Mesothelial cell of epicardium (in vitro differentiated cells): Measurements from ENCODE around the gene ZNF91. TPM values are rescaled to one million over a fixed set of nuclear protein-coding genes. Genes with fewer than 3 reads are reported as not detected.

Experiments
- DNase-seq, 2 experiments: peaks; one replicate each; pipeline ENCODE4 v3.0.0; 2021; ENCODE audit warnings: low spot score in 2 of 2; ENCODE audit not compliant: unreplicated experiment in 2 of 2
- H3K27ac Mint-ChIP-seq: 2 replicates; pipeline ENCODE4 v1.8.0; 2021; ENCODE audit warnings: mixed read lengths
- H3K27me3 Mint-ChIP-seq: 2 replicates; pipeline ENCODE4 v1.8.0; 2021; ENCODE audit warnings: low read depth, mixed read lengths
- H3K36me3 Mint-ChIP-seq: 2 replicates; pipeline ENCODE4 v1.8.0; 2021; ENCODE audit warnings: mixed read lengths
- H3K4me1 Mint-ChIP-seq: 2 replicates; pipeline ENCODE4 v1.8.0; 2021; ENCODE audit warnings: mixed read lengths
- H3K4me3 Mint-ChIP-seq: 2 replicates; pipeline ENCODE4 v1.8.0; 2021; ENCODE audit warnings: mild to moderate bottlenecking, moderate library complexity, mixed read lengths
- H3K9me3 Mint-ChIP-seq: 2 replicates; pipeline ENCODE4 v1.8.0; 2021; ENCODE audit warnings: mixed read lengths
- total RNA-seq: library from RNA; stranded (reverse); gene quantifications from 3 replicates; pipeline ENCODE4 v1.2.1, GENCODE V29; 2021
- TF ChIP-seq, protein P1 (sequence below): fragments of 200-600 bp; sonication (generic); IDR thresholded peaks from one replicate; pipeline ENCODE4 v1.5.0; 2021; ENCODE audit warnings: antibody characterized with exemption; ENCODE audit not compliant: unreplicated experiment

ZNF91 gene
- total RNA-seq, 1 donor from 2014 or later = 169 TPM

DNA sequence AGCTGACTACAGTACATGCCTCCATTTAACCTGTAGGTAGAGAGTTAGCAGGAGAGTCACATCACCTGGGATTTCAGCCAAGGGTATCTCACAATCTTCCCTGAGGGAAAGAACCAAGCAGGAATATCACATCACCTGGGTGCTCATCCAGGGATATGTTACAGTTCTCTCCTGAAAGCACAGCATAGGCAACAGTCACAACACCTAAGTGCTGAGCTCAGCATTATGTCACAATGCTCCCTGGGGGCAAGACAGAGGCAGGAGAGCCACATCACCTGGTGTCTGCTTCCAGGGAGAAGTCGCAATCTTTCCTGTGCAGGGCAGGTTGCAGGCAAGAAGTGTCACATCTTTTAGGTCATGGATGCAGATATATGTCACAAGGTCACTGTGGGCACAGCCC is 9.4 kb upstream of the ZNF91 start:
- no peak overlapping the region for H3K4me3 Mint-ChIP-seq
- no peaks in the 10 kb centered on the region for H3K36me3 Mint-ChIP-seq
- H3K27ac Mint-ChIP-seq = no peak overlapping the region
- H3K4me1 Mint-ChIP-seq = peaks cover 3% of the 10 kb centered on the region
- TF ChIP-seq, protein P1, sequence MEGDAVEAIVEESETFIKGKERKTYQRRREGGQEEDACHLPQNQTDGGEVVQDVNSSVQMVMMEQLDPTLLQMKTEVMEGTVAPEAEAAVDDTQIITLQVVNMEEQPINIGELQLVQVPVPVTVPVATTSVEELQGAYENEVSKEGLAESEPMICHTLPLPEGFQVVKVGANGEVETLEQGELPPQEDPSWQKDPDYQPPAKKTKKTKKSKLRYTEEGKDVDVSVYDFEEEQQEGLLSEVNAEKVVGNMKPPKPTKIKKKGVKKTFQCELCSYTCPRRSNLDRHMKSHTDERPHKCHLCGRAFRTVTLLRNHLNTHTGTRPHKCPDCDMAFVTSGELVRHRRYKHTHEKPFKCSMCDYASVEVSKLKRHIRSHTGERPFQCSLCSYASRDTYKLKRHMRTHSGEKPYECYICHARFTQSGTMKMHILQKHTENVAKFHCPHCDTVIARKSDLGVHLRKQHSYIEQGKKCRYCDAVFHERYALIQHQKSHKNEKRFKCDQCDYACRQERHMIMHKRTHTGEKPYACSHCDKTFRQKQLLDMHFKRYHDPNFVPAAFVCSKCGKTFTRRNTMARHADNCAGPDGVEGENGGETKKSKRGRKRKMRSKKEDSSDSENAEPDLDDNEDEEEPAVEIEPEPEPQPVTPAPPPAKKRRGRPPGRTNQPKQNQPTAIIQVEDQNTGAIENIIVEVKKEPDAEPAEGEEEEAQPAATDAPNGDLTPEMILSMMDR = no peak
- H3K27me3 Mint-ChIP-seq = no peaks in the 10 kb centered on the region
- DNase-seq = no peak
- no peaks in the 10 kb centered on the region for H3K9me3 Mint-ChIP-seq

DNA sequence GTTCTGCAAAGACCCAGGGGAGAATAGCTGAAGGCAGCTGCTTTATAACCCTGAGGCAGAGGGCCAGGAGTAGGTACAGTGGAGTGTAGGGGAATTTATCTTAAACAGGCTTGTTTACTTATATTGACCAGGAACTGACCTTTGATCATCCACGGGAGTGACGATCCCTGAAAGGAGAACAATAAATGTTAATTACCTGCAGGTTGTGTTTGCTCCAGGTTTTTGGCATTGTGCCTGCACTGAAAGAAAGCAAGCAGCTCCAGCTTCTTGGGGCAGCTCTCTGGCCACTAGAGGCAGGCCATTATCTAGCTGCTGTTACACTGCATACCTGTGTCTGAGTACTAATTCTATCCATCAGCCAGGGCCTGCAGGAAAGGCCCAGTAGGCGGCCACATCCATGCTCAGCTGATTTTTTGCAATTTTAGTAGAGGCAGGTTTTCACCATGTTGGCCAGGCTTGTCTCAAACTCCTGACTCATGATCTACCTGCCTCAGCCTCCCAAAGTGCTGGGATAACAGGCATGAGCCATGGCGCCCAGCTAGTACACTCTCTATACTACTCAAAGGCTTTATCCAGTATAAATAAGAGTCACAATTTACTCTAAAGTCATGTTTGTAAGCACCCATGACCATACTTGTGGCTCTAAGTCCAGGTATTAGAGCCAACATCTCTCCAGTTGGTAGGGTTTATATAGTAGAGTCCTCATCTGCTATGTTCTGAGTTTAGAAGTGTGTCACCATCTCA is 8.5 kb upstream of the ZNF91 start:
- no peak overlapping the region for H3K27ac Mint-ChIP-seq
- no peak for DNase-seq
- no peak overlapping the region for H3K4me3 Mint-ChIP-seq
- no peaks in the 10 kb centered on the region for H3K36me3 Mint-ChIP-seq
- H3K9me3 Mint-ChIP-seq = no peaks in the 10 kb centered on the region
- TF ChIP-seq, protein P1 = no peak
- no peaks in the 10 kb centered on the region for H3K27me3 Mint-ChIP-seq
- peaks cover 3% of the 10 kb centered on the region for H3K4me1 Mint-ChIP-seq

DNA sequence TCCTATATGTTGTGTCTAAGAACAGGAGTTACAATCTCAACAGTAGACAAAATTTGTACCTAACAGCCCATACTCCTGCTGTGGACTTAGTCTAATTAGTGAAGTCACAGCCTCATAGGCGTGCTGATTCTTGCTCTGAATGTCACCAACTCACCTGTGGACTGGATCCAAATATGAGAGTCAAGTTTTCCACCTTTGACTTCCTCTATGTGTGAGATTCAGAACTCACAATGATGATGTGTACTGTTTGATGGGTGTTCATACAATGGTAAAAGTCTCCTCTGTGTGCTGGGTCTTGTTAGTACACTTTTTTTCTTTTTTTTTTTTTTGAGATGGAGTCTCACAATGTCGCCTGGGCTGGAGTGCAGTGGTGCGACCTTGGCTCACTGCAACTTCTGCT is 7.8 kb upstream of the ZNF91 start:
- Mint-ChIP-seq H3K9me3 (no peaks in the 10 kb centered on the region), H3K36me3 (no peaks in the 10 kb centered on the region), H3K4me3 (no peak overlapping the region), H3K27me3 (no peaks in the 10 kb centered on the region), H3K4me1 (peaks cover 3% of the 10 kb centered on the region), H3K27ac (no peak overlapping the region)
- DNase-seq = no peak
- TF ChIP-seq, protein P1 = no peak

DNA sequence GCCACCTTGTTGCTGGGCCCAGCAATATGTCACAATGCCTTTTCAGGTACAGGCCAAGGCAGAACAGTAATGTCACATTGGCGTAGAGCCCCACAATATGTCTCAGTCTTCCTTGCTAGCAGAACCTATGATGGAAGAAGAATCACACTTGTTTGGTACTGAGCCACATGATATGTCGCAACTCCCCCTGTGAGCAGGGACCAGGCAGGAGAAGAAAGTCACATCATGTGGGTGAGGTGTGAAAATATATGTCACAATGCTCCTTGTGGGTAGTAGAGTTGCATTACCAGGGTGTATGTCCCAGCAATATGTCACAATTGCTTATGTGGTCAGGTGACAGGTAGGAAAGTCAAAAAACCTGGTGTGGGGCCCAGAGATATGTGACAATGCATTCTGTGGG is 7.1 kb upstream of the ZNF91 start:
- H3K9me3 Mint-ChIP-seq = no peaks in the 10 kb centered on the region
- no peaks in the 10 kb centered on the region for H3K27me3 Mint-ChIP-seq
- no peaks in the 10 kb centered on the region for H3K36me3 Mint-ChIP-seq
- TF ChIP-seq, protein P1 = no peak
- H3K27ac Mint-ChIP-seq = no peak overlapping the region
- H3K4me1 Mint-ChIP-seq = peaks cover 3% of the 10 kb centered on the region
- H3K4me3 Mint-ChIP-seq = no peak overlapping the region
- DNase-seq = no peak

DNA sequence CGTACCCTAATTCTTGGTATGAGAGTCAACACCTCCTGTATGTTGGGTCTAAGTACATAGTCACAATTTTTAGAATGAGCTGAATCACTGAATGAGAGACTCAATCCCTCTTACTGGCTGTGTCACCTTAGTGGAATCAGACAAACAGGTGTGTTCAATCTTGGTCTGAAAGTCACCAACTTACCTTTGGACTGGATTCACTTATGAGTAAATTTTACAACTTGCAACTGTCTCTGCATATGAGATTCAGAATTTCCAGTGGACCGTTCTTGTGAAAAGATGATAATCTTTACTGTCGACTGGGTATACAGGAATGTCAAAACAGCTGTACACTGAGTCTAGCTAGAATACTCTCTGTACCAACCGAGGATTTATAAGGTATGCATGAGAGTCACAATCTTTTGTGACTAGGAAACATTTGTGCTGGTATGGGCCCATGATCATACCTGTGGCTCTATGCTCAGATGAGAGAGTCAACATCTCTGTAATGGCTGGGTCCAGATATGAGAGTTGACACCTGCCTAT is 5.9 kb upstream of the ZNF91 start:
- TF ChIP-seq, protein P1 = no peak
- Mint-ChIP-seq H3K9me3 (no peaks in the 10 kb centered on the region), H3K36me3 (no peaks in the 10 kb centered on the region), H3K27me3 (no peaks in the 10 kb centered on the region), H3K4me1 (peaks cover 3% of the 10 kb centered on the region), H3K4me3 (no peak overlapping the region), H3K27ac (no peak overlapping the region)
- no peak for DNase-seq
